ENCODE results near the gene UVRAG.
"Not testable (repeated sequence)": the region's sequence is repeated elsewhere in the genome, so short reads cannot be mapped to it uniquely, and the experiment has no call there.

UVRAG gene

GRCh38 chr11:76035020-76035419, 220.0 kb downstream of the UVRAG start:
- DNase-seq = no peak

GRCh38 chr11:76038608-76039007, 223.6 kb downstream of the UVRAG start:
- DNase-seq = no peak

GRCh38 chr11:76041208-76041607, 226.2 kb downstream of the UVRAG start:
- DNase-seq = no peak

DNA sequence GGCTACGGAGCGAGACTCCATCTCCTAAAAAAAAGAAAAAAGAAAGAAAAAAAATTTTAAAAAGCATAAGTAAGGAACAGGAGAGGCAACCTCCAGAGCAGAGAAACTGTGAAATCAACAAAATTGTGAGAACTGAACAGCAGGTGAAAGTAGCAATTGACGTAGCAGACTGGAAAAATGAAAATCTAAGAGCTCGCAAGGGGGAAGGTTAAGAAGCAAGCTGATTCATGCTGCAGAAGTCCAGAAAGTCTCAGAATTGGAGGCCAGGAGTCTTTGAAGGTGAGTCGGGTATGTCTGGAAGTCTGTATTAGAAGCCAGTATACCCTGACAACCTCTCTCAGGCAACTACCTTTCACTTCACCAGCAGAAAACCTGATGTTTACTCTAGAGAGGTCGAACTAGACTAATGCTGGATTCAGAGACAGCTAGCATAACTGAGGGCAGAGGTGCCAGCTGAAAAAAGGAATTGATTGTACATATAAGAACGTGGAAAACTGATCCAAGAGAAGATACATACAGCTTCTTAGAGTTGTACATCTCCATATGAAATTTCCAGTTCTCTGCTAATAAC, 229.8 kb downstream of the UVRAG start:
- no peak for DNase-seq

DNA sequence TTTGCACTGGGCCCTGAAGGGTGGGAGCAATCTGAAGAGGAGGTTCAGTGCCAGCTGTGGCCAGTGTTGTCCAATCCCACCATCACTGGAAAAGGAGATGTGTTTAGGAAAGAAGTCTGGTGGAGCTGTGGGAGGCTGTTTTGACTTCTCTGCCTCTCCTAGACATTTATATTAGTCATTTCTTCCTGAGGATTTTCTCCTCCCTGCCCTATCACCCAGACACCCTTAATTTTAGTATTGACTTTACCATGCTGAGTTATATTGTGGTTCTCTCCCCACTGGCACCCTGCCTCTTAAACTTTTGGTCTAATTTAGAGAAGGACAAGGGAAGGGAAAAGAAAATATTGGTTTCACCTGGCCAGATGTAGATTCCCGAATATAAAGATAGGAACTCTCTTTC, 232.2 kb downstream of the UVRAG start:
- DNase-seq = no peak

- no peak for DNase-seq
These were observed 232.8 kb downstream of the UVRAG start for GRCh38 chr11:76047766-76048165.

DNA sequence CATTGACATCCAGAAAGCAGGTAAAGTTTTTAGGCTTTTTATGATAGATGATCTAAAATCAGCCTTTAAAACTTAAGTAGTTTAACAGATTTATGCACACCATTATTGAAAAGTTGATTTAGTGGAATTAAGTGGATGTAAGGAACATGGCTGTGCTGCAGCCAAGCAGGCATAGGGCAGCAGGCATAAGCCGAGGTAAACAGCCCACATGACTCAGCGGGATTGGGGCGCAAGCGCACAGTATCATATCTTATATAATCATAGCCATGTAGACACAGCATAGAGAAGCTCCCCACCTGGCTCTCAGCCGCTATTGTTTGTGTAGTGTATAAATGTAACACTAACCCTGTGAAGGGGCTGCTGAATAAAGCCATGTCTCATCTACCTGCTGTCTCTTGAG, 233.8 kb downstream of the UVRAG start:
- no peak for DNase-seq

DNA sequence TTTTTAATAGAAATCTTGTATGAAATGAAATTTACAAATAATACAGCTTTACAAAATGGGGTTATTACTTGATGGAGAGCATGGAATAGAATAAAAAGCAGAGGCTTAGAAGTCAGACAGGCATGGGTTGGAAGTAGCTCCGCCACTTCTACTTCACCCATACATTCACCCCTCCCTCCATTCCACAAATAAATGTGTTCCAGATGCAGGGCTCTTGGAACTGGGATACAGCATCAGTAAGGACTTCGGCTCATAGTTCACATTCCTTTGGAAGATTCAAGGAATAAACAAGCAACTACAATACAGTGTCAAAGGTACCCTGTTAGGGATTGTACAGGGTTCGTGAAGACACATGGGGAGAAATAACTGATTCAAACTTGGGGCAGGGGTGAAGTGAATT, 234.5 kb downstream of the UVRAG start:
- no peak for DNase-seq

DNA sequence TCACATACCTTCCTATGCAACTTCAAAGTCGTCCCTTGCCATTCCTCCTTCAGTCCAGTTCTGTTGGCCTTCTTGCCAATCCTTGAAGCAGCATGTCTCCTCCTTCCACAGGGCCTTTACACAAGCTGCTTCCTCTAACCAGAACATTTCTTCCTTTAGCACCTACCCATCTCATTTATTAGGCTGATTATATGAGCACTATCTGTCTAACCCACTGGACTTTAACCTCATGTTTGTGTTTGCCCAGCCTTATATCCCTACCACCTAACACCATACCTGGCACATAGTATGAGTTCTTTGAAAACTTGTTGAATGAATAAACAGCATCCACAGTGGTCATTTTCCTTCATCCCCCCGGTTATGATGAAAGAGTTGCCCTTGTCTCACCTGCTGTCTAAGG, 236.9 kb downstream of the UVRAG start:
- no peak for DNase-seq

GRCh38 chr11:76054330-76054729, 239.3 kb downstream of the UVRAG start:
- DNase-seq = no peak

DNA sequence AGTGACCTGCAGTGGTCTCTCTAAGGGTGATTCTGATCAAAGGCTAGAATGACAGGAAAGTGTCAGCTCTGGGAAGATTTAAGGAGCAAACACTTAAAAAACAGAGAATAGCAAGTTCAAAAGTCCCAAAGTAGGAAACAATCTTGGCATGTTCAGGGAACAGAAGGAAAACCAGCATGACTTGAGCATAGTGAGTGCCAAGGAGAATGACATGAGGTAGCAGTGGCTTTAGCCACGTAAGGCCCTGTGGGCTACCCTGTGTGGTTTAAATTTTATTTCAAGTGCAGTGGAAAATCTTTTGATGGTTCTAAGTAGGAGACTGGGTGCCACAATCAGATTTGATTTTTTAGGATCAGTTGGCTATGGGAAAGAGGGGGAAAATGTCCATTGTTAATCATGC, 241.9 kb downstream of the UVRAG start:
- no peak for DNase-seq

DNA sequence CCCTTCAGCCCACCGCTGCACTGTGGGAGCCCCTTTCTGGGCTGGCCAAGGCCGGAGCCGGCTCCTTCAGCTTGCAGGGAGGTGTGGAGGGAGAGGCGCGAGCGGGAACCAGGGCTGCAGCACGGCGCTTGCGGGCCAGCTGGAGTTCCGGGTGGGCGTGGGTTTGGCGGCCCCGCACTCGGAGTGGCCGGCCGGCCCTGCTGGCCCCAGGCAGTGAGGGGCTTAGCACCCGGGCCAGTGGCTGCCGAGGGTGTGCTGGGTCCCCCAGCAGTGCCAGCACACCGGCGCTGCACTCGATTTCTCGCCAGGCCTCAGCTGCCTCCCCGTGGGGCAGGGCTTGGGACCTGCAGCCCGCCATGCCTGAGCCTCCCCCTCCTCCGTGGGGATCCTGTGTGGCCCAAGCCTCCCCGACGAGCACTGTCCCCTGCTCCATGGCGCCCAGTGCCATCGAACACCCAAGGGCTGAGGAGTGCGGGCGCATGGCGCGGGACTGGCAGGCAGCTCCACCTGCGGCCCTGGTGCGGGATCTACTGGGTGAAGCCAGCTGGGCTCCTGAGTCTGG, 245.5 kb downstream of the UVRAG start:
- not testable (repeated sequence) for DNase-seq

GRCh38 chr11:76062733-76063132, 247.7 kb downstream of the UVRAG start:
- DNase-seq = no peak

DNA sequence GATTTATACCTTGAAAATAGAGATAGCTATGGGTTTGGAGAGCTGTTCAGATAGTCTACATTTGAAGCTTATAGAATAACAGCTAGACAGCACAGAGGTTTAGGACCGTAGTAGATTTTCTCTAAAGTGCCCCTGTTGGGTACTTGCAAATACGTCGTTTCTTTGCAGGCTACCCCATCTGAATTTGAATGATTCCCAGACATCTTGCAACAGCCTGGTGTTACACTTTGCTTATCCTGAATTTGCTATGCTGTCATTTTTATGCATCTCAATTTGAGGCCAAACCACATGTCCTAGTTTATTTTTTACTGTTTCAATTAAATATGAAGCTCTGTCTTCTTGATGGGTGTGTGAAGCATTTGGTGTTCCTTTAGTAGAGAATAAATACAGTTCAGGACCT, 249.2 kb downstream of the UVRAG start:
- DNase-seq = no peak

DNA sequence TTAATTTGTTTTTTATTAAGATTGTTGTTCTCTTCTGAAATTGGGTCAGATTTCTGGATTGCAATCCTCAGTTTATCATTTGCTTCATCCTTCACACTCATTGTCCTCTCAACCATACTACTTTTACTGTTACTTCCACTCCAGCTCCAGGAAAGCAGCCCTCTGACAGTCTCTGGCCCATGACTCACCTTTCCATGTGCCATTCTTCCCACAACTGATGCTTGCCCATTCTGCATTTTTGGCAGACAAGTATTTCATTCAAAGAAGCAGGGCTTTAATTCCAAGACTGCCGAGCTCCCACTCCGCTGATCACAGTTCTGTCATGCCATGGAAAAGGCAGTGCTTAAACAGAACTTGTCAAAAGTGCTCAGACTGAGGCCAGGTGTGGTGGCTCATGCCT, 252.1 kb downstream of the UVRAG start:
- no peak for DNase-seq

- no peak for DNase-seq
These were observed 254.0 kb downstream of the UVRAG start for GRCh38 chr11:76069001-76069400.

DNA sequence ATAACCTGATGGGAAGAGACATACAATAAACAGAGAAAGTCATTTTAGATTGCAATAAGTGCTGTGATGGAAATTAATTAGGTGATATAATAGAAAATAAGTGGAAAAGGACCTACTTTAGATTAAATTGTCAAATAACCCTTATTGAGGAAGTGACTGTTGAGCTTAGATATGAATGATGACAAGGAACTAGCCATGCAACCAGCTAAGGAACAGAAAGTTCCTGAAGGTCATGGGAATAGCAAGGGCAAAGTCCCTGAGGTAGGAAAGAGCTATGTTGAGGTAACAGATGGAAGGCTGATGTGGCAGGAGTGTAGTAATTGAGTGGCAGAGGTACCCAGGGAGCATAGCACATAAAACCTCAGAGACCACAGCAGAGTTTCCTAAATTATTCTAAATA, 256.1 kb downstream of the UVRAG start:
- no peak for DNase-seq

DNA sequence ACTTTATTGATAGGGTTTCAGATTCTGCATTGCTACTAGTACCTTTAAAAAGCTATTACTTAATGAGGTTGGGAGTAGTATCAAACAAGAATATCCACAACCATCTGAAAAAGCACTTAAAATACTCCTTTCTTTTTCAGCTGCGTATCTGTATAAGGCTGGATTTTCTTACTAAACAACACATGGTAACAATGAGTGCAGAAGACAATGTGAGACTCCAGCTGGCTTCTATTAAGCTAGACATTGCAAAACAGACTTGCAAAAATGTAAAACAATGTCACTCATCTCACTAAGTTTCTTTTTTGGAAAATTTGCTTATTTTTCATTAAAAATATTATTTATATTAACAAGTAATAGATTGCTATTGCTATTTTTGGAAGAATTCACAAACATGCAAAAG, 258.7 kb downstream of the UVRAG start:
- DNase-seq = no peak

GRCh38 chr11:76074148-76075095, 259.4 kb downstream of the UVRAG start:
- DNase-seq = no peak

GRCh38 chr11:76075716-76076115, 260.7 kb downstream of the UVRAG start:
- DNase-seq = no peak

GRCh38 chr11:76076253-76076652, 261.2 kb downstream of the UVRAG start:
- not testable (repeated sequence) for DNase-seq

GRCh38 chr11:76076749-76077148, 261.7 kb downstream of the UVRAG start:
- DNase-seq = no peak

DNA sequence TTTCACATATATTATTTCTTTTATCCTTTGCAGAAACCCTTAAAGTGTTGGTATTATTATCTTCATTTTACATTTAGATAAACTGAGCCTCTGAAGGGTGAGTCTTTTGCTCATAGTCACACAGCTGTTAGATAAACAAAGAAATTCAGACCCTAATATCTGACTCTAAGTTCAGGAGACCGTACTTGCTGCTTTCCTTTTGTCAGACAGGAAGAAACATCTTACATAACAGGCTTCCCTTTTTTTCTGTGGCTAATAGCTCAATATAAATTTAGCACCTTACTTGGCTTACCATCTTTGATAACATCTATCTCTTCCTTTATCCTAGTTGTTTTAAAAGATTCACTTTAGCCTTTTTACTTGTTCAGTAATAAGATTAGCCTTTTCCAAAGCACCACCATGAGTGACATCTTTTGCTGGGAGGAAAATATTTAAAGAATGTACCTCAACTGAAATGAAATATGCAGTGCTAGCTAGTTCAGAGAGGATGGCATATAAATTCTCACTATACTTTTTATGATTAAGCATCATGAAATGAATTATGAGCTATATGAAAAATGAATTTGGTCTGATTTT, 262.7 kb downstream of the UVRAG start:
- no peak for DNase-seq

- not testable (repeated sequence) for DNase-seq
These were observed 266.1 kb downstream of the UVRAG start for GRCh38 chr11:76081084-76081483.
